Endometrial microvascular endothelial cells (primary cell): ENCODE measurements around the gene ASCL2. TPM values are rescaled to one million over a fixed set of nuclear protein-coding genes. Genes with fewer than 3 reads are reported as not detected.

Source experiments
- in situ Hi-C: cut with HindIII; loops from 2 replicates; pipeline ENCODE4 v1.10.0; 2017; ENCODE audit warnings: low sequenced_read_pairs, low pct_unique_long_range_greater_than_20kb; ENCODE audit errors: inconsistent ontology term
- total RNA-seq: library from RNA; depleted of rRNA; stranded (reverse); fragments of >200 nt; gene quantifications from one replicate; pipeline ENCODE4 v1.2.3, GENCODE V29; 2015; ENCODE audit errors: inconsistent ontology term

Gene ASCL2
- total RNA-seq, 1 donor from 2014 or later = not detected

DNA sequence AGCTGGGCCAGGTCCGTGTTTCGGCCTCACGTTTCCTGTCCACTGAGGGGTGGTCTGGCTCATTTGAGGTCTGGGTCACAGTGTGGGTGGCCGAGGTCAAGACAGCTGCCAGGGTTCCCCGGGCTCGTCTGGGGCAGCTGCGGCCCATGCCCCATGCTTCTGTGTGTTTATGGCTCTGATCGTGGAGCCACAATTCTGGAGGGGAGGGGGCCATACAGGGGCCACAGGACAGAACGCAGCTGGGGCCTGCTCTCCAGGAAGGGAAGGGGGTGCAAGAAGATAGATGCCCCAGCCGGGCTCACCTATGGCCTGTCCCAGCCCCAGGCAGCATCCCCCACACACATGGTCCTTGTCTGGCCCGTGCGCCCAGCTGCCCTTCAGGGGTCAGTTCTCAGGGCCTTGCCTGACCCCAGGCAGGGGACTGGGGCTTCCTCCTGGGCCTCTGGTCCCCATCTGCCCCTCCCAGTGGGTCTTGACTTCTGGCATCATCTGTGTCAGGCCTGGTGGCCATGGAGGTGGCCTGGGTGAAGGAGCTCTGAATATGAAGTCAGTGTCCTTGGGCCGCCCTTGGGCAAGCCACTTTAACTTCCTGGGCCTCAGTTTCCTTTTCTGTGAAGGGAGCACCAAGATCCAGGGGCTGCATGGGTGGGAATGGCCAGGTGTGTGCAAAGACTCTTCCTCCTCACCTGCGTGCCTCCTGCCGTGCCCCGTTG lies 39.8 kb upstream of the ASCL2 start:
- in situ Hi-C loops = no loop called here

DNA sequence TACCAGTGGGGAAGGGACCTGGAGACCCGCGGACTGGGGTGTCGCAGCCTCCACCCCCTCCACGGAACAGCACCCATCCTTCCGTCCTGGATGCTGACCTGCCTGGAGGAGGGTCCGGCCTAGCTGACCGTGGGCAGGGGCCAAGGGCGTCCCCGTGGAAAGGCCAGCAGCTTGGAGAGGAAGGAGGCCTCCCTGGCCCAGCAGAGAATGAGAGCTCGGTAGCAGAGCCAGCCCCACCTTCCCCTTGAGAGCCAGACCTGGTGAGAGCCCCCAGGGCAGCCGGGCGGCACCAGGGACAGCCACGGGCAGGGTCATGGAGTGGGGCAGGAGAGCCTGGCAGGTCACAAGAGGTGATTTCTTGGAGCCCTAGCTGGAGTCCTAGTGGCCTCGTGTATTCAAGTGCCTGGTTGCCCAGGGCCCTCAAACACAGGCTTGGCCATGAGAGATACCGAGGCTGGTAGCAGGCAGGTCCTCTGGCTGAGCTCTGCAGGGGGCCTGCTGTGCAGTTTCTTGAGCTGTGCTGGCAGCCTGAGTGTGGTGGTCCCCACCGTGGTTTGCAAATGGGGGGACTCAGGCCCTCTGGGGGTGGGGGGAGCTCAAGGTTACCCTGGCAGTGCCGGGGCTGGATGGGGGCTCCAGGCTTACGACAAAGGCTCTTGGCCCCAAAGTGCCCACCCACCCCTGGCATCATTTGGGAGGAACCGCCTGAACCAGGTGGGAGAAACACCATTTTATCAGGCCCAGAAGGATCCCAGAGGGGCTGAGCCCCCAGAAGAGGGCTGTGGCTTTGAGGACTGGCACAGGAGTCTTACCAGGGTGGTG lies 39.1 kb upstream of the ASCL2 start:
- in situ Hi-C loops = no loop called here

GRCh38 chr11:2308713-2309112 lies 38.3 kb upstream of the ASCL2 start:
- in situ Hi-C loops = no loop called here

DNA sequence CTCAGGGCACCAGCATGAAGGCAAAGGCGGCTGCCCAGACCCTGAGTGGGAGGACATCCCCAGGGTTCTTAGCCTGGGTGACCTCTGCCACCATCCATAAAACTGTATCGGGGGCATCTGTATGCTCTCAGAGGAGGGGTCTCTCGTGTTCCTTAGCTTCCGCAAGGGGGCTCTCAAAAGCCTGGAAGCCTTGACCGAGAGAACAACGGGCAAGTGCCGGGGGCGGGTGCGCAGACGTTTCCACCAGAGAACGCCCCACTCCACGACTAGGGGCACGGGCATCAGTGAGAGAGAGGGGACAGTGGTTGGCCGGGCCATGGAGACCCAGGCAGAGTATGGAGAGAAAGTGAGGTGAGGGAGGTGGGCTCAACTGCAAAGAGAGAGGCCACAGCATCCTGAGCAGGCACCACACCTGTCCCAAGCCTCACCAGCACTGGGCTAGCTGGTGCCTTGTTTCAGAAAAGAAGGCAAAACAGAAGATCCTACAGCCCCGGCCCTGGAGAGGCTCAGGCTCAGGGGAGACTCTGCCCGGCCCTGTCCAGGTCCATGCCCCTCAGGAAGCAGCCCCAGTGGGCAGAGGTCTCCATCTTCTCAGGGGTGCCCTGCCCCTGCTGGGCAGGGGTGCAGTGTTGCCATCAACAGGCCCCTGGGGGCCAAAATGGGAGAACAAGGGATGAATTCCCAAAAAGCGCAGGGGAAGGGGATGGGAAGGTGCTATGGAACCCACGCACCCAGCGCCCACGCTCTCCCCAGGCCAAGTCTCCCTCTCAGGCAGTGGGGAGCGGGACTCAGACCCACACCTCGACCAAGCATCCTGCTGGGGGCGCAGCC lies 37.3 kb upstream of the ASCL2 start:
- in situ Hi-C loops = no loop called here

GRCh38 chr11:2306877-2307500 lies 36.6 kb upstream of the ASCL2 start:
- in situ Hi-C loops = no loop called here

DNA sequence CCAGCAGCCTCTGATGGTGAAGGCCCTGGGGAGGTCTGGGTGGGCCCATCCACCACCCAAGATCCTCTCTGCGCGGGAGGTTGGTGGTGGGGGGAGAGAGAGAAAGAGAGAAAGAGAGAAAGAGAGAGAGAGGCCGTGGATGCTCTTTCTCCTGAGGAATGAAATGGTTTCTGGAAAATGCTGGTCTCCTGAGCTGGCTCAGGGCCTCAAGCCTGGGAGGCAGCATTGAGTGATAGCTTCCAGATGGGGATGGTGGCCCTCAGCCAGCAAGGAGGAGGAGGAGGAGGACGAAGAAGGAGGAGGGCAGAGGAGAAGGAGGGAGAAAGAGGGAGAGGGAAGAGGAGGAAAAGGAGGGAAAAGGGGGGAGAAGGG lies 36.0 kb upstream of the ASCL2 start:
- in situ Hi-C loops = no loop called here

DNA sequence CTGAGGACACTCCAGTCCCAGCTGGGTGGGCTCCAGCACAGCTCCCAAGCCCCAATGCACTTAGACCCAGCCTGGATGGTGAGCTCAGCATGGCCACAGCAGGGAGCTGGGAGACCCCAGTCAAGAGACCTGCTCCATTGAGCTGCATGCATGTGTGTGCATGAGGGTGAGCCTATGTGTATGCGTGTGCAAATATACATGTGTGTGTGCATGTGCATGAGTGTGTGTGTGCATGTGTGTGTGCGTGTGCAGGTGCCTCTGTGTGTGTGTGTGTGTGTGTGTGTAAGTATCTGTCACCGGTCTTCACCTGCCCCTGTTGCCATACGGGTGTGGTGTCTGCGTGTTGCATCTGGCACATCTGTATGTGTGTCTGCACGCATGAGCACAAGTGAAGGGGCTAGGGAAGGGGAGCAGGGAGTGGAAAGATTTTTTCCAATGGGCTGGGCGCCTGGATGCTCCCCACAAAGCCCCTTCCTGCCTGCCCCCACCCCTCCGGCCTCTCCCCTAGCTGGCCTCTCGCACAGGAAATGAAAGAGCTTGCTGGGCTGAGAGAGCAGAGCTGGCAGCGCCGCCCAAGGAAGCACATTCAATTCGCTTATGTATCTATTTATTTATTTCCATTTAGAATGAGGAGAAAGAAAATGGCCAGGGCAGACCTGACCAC lies 35.5 kb upstream of the ASCL2 start:
- in situ Hi-C loops = no loop called here

DNA sequence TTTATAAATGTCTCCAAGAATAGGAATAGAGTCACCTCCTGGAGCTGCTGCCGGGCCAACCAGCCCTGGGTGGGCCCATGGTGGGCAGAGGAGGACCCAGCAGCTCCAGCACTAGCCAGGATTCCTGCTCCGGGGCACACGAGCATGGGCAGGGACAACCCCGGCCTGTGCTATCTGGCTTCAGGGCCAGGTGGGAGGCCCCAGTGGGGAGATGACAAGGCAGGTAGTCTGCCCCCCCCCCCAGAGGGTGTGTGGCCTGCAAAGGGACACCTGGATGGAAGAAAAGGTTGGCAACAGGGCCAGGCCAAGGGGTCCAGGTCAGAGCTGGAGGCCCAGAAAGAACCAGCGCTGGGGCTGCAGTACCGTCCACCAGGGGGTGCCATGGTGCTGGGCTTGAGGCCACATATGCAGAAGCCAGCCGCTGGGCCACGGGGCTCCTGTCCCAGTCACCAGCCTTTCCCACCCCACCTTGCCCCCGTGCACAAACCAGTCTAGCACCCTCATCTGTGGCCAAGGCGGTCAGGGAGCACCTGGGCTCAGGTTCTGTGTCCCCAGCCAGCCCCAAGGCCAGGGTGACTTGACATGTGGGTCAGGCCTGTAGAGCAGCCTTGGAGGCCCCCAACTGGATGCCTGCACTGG lies 34.9 kb upstream of the ASCL2 start:
- in situ Hi-C loops = no loop called here

DNA sequence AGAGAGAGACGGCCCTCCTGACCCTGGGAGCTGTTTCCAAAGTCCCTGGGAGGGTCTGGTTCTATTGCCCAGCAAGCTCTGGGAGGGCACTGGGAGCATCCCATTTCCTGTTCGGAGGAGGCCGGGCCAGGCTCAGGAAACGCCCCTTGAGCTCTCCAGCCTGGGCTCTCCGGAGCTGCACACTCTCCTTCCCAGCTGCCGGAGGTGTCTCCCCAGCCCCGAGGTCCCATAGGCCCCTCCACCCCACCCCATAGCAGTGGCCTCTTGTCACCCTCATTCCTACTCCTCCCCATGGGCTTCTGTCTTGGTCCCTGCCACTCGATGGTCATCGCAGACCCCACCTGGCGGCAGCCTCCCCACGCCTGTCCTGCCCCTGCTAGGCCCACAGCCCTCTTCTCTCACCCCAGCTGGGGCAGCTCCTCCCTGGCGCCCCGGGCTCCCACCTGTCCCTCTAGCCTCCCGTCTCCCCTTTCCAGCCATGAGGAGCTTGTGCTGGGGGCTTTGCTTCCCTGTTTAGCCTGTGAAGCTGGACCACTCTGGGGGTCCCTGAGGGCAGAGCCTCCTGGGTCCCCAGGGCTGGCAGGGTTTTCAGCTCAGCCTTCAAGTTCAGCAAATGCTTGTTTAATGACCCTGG lies 34.2 kb upstream of the ASCL2 start:
- in situ Hi-C loops = no loop called here

DNA sequence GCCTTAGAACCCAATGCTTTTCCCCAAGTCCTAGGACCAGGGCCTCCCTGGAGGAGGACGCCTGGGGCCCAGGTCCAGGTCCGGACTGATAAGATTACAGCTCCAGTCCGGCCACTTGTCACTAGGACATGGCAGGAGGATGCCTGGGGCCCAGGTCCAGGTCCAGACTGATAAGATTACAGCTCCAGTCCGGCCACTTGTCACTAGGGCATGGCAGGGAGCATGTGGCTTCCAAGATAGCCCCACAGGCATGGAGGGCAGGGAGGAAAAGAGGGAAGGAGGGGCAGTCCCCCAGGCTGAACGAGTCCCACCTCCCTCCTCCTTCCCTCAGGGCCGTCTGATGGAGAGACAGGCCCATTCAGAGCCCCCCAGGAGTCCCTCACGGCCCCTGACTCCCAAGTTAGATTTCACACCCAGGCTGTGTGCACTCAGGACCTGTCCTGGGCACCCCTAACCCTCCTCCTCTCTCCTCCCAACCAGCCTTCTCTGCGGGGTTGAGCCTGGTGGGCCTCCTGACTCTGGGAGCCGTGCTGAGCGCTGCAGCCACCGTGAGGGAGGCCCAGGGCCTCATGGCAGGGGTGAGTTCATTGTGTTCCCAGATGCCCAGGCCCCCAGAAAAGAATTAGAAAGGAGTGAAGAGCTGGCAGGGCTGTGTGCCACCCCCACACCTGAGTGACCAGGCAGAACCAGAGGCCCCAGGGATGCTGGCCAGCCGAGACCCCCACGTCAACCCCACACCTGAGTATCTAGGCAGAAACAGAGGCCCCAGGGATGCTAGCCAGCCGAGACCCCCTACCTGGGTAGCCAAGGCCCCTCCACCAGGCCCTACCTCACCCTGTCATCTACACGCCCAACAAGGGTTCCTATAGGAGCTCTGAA lies 33.5 kb upstream of the ASCL2 start:
- in situ Hi-C loops = no loop called here

DNA sequence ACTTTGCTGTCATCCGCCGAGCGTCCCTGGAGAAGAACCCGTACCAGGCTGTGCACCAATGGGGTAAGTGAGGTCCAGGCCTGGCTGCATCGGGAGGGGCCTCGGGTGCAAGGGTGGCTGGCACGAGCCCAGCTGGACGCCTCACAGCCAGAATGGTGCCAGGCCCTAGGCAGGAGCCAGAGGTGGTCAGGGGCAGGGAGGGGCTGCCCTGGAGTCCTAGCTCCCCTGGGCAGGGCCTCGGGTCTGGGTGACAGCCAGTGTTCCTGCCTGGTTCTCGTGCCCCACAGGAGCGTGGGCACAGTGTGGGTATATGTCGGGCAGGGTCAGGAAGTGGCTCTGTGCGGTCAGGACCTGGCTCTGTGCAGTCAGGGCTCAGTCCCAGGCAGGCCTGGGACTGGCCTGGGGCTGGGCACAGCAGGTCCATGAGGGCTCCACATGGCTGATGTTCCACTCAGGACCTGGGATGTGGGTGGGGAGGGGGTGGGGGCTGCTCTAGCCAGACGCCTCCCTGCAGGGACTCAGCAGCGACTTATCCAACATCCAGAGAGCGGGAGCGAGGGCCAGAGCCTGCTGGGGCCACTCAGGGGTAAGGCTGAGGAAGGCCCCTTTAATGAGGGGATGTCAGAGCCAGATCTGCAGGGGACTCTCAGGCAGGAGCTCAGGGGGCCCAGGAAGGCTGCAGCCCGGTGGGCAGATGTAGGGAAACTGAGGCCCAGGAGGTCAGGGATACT lies 32.7 kb upstream of the ASCL2 start:
- in situ Hi-C loops = no loop called here

- in situ Hi-C loops = no loop called here
Measured at GRCh38 chr11:2302306-2302895, 32.0 kb upstream of the ASCL2 start.

DNA sequence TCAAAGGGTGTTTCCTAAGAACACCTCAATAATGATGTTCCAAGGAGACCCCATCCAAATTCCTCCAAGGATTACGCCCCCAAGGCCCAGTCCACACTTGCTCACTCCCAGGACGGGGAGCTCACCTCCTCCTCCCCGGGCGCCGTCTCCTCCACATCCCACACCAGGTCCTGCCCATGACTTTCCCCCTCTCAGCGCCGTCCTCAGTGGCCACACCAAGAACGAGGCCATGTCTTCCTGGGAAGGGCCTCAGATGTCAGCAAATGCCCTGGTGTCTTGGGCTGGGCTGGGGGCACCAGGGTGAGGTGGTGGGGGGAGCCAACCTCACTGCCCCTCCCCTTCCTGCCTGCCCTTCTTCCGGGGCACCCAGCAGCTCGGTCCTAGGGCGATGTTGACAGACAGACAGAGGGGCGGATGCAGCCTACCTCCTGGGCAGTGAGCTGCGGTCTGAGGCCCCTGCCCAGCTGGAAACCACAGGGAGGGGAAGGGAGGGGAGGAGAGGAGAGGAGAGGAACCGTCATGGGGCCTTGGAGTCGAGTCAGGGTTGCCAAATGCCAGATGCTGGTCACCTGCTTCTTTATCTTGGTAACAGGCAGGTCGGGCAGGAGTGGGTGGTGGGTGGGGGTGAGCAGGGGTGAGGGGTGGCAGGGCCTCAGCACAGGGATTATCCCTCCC lies 31.4 kb upstream of the ASCL2 start, which contains the start of the genes C11orf21 and TSPAN32:
C11orf21 (minus strand) TSS at position 288 of the 675 bp plus-strand sequence; CDS start at position 178, 110 bp downstream.
TSPAN32 (plus strand) TSS at position 383 of the 675 bp plus-strand sequence; CDS start at position 520, 137 bp downstream.
- in situ Hi-C loops = no loop called here

GRCh38 chr11:2300936-2301630 lies 30.7 kb upstream of the ASCL2 start:
- in situ Hi-C loops = no loop called here
